NCI-H2227 treated with DMSO at 0.1 percent for 48 hours (cell line): ENCODE measurements around the gene OTOP2.
"Not testable (repeated sequence)": the region's sequence is repeated elsewhere in the genome, so short reads cannot be mapped to it uniquely, and the experiment has no call there.

Source experiments
- DNase-seq: peaks from one replicate; lab custom pipeline; 2025; lab: John Stamatoyannopoulos, UW

OTOP2 gene

DNA sequence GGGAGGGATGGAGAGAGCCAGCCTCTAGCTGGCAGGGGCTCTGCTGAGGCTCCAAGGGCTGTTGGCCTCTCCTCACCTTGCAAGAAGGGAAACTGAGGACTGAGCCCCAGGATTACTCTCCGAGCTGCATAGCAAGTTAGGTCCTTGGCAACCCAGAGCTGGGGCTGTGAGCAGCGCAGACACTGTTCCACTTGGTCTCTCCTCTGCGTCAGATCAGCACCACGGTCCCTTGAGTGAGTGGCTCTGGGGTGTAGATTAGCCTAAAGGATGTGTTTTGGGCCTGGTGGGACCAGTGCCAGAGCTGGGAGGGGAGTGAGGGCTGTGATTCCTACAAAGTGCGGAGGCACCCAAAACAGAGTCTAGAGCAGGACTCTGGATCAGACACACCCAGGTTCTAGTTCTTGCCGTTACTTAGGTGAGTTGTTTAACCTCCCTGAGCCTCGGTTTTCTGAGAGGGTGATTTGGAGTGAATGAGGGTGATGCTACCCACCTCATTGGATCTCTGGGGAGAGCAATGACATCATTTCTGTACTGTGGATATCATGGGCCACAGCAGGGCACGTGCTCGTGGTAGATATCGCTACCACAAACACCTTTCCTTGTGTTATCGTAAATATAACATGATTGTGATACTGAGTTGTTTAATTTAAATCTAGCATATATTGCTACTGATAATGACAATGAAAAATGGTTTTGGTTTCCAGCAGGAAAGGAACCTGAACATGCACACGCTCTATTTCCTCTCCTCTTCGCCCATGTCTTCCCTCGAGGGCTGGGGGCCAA is 22.5 kb upstream of the OTOP2 start:
- no peak for DNase-seq

DNA sequence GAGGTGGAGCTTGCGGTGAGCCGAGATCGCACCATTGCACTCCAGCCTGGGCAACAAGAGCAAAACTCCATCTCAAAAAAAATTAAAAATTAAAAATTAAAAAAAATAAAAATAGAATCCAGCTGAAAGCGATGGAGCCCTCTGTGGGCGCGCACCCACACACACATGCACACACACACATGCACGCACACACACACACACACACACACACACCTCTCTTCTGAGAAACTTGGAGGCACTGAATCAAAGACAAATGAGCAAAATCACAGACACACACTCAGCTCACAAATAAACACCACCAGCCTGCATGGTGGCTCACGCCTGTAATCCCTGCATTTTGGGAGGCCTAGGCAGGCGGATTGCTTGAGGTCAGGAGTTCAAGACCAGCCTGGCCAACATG is 21.0 kb upstream of the OTOP2 start:
- DNase-seq = no peak

DNA sequence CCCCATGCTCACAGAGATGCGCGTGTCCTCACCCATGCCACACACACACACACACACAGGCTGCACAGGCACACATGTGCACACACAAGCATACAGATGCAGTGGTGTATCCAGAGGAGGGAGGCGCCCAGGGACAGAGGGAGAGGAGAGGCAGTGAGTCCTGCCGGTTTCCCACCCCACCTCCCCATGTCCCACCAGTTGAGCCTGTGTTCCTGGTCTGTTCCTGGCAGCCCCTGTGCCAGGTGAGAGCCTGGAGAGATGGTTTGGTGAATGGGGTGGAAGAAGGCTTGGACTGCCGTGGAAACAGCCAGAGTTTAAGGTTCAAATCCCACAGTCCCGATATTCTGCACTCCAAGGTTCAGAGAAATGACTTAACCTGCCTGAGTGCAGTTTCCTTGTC is 20.4 kb upstream of the OTOP2 start:
- DNase-seq = no peak

DNA sequence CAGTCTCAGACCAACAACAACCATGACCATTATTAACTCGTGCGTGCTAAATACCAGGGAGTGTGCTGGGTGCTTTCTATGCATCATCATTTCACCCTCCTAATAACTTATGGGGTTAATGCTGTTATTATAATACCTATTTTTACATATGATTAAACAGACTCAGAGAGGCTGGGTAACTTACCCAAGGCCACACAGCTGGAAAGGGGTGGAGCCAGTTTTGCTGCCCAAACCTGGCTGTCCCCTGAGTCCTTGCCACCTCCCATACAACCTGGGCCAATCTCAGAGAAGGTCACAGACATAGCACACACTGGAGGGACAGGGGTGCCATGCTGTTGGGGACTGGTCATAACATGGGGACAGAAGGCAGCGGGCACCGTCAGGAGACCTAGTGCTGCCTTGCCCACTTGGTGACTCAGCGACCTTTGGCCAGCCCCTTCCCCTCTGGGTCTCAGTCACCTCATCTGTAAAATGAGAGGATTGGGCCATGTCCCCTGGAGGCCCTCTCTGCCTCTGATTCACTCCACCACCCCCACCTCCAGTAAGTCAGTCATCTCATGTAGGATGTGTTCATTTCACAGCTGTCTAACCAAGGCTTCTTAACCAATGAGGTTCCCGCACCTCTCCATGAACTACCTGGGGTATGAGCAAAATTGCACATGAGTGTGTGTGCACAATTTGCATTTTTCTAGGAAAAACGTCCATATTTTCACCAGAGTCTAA is 19.2 kb upstream of the OTOP2 start:
- DNase-seq = no peak

DNA sequence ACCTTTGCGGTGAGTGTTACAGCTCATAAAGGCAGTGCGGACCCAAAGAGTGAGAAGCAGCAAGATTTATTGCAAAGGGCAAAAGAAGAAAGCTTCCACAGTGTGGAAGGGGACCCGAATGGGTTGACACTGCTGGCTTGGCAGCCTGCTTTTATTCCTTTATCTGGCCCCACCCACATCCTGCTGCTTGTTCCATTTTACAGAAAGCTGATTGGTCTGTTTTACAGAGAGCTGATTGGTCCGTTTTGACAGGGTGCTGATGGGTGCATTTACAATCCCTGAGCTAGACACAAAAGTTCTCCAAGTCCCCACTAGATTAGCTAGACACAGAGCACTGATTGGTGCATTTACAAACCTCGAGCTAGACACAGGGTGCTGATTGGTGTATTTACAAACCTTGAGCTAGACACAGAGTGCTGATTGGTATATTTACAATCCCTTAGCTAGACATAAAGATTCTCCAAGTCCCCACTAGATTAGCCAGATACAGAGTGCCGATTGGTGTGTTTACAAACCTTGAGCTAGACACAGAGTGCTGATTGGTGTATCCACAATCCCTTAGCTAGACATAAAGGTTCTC is 17.8 kb upstream of the OTOP2 start:
- not testable (repeated sequence) for DNase-seq

DNA sequence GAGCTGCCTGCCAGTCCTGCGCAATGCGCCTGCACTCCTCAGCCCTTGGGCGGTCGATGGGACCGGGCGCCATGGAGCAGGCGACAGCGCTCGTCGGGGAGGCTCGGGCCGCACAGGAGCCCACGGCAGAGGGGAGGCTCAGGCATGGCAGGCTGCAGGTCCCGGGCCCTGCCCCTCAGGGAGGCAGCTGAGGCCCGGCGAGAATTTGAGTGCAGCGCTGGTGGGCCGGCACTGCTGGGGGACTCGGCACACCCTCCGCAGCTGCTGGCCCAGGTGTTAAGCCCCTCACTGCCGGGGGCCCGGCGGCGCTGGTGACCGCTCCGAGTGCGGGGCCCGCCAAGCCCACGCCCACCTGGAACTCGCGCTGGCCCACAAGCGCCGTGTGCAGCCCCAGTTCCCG is 17.1 kb upstream of the OTOP2 start:
- no peak for DNase-seq

DNA sequence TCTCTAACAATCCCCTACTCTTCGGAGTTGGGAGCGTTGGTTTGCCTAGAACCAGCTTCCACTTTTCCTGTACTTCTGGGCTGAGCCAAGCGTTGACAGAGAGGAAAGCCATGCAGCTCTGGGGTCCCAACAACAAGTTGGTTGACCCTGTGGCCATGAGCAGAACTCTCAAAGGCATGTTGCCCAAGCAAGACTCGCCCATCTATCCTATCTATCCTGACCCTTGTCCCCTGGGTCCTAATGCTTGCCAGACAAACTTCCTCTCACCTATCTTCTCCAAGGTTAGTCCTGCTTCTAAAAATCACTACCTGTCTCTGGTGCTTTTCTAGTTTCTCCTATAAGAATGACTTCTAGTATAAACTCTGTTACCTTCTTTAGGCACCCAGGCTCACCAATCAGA is 15.0 kb upstream of the OTOP2 start:
- not testable (repeated sequence) for DNase-seq

DNA sequence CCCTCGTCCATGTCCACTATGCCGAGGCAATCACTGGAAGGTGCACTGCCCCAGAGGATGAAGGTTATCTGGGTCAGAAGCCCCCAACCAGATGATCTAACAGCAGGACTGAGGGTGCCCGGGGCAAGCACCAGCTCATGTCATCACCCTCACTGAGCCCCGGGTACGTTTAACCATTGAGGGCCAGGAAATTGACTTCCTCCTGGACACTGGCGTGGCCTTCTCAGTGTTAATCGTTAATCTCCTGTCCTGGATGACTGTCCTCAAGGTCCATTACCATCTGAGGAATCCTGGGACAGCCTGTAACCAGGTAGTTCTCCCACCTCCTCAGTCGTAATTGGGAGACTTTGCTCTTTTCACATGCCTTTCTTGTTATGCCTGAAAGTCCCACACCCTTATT is 12.7 kb upstream of the OTOP2 start:
- DNase-seq = not testable (repeated sequence)

DNA sequence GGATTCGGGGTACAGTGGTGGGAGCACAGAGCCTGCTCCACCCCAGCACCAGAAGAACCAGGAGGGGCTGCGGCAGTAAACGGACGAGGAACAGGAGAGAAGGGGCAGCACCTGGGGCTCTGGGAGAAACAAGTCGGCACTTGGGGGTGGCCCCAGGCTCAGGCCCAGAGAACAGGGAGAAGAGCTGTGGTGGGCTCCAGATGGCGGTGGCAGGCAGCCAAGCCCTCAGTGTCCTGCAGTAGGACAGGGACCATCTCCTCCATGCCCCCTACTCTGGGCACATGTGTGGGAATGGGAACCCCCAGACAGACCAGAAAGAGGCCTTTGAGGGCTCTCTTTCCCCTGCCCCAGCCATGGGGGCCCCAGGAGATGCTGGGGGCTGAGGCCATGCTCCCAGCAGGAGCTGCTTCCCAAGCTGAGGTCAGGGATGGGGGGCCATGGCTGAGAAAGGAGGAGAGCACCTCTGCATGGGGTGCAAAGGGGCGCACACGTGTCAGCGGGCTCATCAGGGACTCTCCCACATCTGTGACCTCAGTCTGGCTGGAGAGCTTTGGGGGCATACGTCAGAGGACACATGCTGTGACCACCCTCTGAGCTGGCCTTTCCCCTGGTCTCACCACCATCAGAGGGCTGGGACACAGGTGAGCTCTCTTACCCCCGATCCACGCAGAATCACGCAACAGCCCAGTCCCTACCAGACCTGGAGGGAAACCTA is 7.8 kb upstream of the OTOP2 start:
- DNase-seq = no peak

DNA sequence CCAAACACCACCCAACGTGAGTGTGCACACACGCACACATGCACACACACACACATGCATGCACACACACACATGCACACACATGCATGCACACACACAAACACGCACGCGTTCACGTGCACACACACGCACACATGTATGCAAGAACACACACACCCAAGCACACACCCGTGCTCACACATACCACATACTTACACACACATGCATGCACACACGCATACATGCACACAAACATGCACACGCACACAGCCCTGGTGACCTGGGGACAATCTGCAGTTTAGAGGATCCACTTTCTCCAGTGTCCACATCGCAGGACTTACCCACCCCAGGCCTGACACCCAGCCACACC is 7.2 kb upstream of the OTOP2 start:
- no peak for DNase-seq

DNA sequence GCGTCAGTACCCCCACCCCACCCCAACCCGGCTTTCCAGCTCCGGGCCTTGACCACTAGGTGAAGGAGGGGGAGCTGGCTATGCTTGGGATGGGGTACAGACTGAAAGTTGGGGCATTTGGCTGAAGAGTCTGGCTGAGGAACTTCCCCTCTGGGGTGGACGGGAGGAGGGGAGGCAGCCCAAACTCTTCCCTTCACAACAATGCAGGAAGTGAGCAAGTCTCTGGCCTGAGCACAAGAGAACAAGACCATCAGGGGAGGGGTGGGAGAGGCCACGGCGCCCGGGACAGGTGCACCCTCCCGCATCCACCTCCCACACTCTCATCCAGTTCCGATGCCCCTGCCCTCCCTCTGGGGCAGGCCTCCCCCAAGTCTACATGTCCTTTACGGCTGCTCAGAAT is 6.6 kb upstream of the OTOP2 start:
- DNase-seq = no peak

DNA sequence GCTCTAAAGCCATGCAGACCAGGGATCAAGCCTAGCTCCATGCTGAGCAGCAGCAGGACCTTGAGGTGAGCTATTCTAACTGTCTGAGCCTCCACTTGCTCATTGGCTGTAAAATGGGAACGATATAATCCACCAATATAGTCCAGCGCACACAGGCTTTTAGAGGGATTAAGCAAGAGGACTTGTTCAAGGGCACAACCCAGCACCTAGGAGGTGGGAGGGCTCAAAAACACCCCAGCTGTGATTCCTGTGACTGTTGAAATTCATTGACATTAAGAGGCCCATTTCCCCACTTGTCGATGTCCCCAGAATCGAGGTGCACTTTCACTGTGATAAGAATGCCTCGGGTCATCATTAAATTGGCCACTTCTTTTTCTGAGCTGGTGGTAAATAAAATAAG is 5.2 kb upstream of the OTOP2 start:
- no peak for DNase-seq

DNA sequence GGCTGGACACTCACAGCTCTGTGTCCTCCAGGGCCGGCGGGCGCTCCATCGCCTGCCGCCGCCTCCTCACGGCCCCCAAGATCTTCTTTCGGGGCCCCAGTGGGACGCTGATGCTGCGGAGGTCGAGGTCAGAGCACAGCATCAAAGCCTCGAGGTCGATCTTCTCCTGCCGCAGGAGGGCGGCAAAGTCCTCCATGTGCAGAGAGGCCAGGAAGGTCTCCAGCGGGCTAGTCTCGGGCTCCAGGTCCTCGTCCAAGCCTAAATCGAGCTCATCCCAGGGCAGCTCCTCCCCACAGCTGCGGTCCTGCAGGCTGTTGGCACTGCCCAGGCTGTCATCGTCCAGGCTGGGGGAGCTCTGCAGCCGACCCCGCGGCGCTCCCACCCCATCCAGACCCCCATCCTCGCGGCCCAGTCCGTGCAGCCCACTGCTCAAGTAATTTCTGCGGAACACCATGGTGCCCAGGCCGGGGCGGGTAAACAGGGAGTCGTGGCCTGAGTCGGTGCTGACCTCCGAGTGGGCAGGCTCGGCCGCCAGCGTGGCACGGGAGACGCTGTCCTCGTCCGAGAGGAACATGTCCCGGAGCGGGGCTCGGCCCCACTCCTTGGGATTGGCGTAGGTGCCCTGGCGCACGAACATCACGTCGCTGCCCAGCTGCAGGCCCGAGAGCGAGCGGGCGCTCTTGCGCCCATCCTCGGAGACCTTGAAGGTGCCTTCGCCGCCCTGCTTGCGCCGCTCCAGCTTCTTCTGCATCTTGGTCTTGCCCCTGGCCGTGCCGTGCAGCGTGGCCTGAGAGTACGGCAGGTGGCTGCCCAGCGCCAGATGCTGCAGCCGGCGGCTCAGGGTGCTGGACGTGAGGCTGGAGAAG is 4.4 kb upstream of the OTOP2 start:
- no peak for DNase-seq

DNA sequence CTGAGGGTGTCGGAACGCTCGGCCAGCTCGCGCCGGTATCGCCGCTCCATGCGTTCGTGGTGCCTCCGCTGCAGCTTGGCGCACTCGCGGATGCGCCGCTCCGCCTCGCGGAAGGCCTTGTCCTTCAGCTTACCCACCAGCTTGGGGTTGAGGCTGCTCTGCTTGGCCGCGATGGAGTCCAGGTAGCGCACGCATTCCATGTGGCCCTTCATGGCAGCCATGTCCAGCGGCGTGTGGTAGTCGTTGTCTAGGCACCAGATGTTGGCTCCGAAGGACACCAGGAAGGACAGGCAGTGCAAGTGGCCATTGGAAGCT is 3.8 kb upstream of the OTOP2 start:
- no peak for DNase-seq

DNA sequence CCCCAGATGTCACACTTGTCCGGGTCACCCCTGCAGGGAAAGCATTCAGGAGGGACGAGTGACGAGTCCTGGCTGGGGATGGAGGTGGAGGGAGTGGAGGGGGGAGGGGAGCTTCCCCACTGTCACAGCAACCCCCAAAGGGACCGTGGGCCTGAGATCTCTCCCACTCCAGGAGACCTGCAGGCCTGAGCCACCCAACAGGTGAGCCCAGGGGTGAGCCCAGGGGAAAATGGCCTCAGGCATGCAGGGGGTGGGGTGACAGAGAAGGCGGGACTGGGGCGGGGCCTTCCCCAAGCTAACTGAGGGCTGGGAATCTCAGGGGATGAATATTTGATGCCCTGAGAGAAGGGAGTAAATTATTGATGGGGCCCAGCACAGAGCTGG is 3.4 kb upstream of the OTOP2 start:
- DNase-seq = no peak

DNA sequence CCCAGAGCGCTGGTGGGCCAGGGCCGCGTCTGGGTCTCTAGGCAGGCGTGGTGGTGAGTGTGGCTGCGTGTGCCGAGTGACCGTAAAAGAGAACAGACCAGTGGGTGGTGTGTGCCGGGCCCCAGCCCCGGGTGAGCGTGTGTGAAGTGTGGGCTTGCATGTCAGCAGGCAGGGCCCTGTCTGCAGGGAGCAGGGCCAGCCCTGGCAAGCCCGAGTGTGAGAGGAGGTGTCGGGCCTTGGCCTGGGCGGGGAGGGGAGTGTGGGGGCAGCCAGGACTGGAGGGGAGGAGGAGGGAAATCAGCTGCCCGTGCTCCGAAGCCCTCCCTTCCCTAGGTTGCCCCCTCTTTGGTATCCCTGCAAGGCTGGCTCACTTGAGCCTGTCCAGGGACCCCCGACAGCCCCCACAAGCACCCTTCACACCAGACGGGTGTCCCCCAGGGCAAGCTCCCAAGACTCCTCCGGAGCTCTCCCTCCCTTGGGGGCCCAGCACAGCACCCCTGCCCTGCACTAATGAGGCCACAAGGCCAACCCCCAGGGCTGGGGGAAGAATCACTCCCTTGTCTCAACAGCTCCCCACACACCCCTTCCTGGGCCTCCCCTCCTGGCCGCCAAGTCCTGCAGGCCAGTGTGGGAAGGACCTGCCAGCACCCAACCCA is 2.9 kb upstream of the OTOP2 start:
- DNase-seq = no peak

DNA sequence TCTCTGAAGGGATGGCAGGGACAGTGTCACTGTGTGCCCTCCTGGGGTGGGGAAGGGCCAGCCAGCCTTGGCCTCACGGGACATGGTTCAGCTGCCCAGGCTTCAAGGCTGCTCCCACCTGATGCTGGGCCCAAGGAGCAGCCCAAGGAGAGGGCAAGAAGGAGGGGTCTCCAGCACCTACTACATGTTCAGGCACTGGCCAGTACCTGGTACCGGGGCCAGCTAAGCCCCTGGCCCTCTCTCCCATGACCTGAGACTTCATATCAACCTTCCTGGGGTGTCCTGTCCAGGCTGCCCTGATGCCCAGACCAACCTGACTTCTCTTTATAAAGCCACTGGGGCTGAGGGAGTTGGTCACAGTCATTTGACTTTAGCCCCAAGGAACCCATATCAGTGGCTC is 2.3 kb upstream of the OTOP2 start:
- DNase-seq = no peak

DNA sequence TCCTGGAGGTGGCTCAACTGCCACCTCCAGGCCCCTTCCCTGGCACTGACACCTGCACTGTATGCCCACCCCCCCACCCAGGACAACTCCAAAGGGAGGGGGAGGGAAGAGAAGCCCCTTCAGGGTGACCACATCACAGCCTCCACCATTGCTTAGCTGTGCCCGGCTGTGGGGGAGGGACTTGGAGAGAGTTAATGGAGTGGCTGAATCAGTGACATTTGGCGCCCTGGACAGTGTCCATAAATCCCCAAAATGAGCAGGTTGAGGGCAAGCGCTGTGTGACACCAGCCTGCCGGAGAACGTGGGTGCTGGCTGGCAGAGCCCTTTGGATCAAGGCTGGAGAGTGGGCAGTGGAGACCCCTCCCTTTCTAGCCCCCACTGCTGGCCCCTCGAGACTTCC is 1.9 kb upstream of the OTOP2 start:
- no peak for DNase-seq

DNA sequence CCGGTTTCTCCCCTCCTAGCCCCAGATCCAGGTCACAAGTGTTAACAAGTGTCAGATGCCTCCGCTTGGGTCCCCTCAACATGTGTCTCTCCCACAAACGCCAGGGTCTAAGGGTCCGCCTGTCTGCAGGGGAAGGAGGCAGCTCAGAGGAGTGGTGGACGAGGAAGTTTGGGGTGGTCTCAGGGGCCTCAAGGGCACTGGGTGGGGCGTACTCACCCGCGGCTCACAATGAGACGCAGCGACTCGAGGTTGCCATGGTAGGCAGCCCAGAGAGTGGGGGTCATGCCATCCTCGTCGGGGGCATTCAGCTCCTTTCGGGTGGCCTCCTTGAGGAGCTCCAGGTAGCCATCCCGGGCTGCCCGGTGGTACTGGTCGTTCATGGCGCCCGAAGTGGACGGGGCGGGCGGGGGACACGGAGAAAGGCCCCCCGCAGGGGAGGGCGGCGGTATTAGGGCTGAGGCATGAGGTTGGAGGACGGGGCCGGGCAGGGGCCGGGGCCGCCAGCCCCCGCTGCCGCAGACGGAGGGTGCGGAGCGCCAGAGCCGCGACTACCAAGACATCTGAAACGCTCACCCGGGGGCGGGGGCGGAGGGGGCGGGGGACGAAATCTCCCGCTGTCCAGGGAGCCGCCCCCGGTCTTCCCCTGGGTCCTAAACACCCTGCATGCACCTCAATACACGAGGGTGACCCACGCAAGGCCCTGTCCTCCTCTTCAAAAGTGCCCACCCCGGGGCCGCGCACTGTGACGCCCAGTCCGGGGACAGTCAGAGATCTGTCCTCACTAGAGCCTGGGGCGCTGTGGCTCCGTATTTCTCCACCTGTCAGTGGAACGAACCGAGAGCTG is 1.2 kb upstream of the OTOP2 start, which contains the start of gene USH1G:
Gene USH1G (minus strand): TSS at position 562 of the 844 bp plus-strand sequence. CDS start 182 bp downstream, at position 380.
- DNase-seq = no peak

DNA sequence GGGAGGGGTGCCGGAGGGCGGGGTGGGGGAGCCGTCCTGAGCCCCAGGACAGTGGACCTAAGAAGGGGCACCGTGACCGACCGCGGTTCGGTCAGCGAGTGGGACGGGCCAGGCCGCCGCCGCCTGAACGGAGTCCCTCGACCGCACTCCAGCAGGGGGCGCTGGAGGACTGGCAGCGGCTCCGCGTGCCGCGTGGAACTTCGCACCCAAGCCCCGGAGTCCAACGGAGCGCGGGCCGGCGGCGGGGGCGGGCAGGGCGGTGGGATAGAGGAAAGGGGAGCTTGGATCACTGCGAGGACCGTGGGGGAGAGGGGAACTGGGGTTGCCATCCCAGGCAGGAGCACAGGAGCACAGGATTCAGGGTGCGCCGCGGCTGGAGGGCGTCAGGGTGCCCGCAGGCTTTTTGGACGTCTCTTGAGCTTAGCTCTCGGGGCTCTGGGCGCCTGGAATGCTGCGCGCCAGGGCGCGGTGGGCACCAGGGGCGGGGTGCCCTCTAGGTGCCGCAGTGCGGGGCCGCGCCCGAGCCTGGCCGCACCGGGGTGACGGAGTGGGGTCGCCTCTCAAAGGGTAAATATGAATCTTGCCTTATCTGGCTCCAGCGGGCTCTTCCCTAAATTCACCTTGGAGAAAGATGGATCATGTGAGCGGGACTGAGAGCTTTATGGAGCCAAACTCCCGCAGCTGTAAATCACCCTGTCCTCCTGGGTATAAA is 379 bp upstream of the OTOP2 start:
- no peak for DNase-seq
